WTC11 (cell line): ENCODE results near the gene NCOA3. TPM values are rescaled to one million over a fixed set of nuclear protein-coding genes. Genes with fewer than 3 reads are reported as not detected.
A peak's percentile ranks its signal among the peaks of the same experiment; 100 is the strongest.

Source experiments
- ATAC-seq: fragments of 200-7000 bp; cut with Tn5 transposase; 2 replicates; pipeline ENCODE4 v1.10.0; 2021; ENCODE audit warnings: mild to moderate bottlenecking, moderate library complexity
- CTCF ChIA-PET: fragments of 300-600 bp; sonication (Branson Sonifier 250); formaldehyde crosslinking; loops from one replicate; lab custom pipeline; 2021; ENCODE audit warnings: antibody characterized with exemption; lab: Charles Lee
- POLR2A ChIA-PET: fragments of 350-600 bp; sonication (Branson Sonifier 250); formaldehyde crosslinking; loops from one replicate; lab custom pipeline; 2021; ENCODE audit warnings: antibody characterized with exemption; lab: Charles Lee
- DNase-seq: peaks from one replicate; pipeline ENCODE4 v3.0.0; 2021; ENCODE audit warnings: low spot score
- H3K27ac Mint-ChIP-seq: 2 replicates; pipeline ENCODE4 v1.8.0; 2021; ENCODE audit warnings: mixed read lengths
- H3K27me3 Mint-ChIP-seq: 2 replicates; pipeline ENCODE4 v1.8.0; 2021; ENCODE audit warnings: low read depth, mild to moderate bottlenecking, moderate library complexity, mixed read lengths
- H3K36me3 Mint-ChIP-seq: 2 replicates; pipeline ENCODE4 v1.8.0; 2021; ENCODE audit warnings: mixed read lengths
- H3K4me1 Mint-ChIP-seq: 2 replicates; pipeline ENCODE4 v1.8.0; 2022; ENCODE audit warnings: mixed read lengths
- H3K4me3 Mint-ChIP-seq: 2 replicates; pipeline ENCODE4 v1.8.0; 2021; ENCODE audit warnings: mild to moderate bottlenecking, moderate library complexity, mixed read lengths
- H3K9me3 Mint-ChIP-seq: 2 replicates; pipeline ENCODE4 v1.8.0; 2021; ENCODE audit warnings: mixed read lengths
- ATF1 ChIP-seq: sonication (generic); formaldehyde crosslinking; IDR thresholded peaks from 2 replicates; pipeline ENCODE4 v1.8.1; 2023; ENCODE audit warnings: mild to moderate bottlenecking, moderate library complexity, missing genetic modification reagents
- CREM ChIP-seq: sonication (generic); formaldehyde crosslinking; IDR thresholded peaks from 2 replicates; pipeline ENCODE4 v1.8.1; 2022; ENCODE audit warnings: mild to moderate bottlenecking, missing genetic modification reagents, moderate library complexity
- EMX1 ChIP-seq: fragments of 250-450 bp; sonication (Bioruptor Pico); IDR thresholded peaks from 2 replicates; pipeline ENCODE4 v1.8.0; 2021; ENCODE audit warnings: mild to moderate bottlenecking
- FOXK1 ChIP-seq: sonication (generic); formaldehyde crosslinking; IDR thresholded peaks from 2 replicates; pipeline ENCODE4 v1.8.0; 2022; ENCODE audit warnings: mild to moderate bottlenecking, moderate library complexity, missing genetic modification reagents
- GABPB1 ChIP-seq: sonication (generic); formaldehyde crosslinking; IDR thresholded peaks from 2 replicates; pipeline ENCODE4 v1.8.1; 2023; ENCODE audit warnings: mild to moderate bottlenecking, missing genetic modification reagents
- GTF2I ChIP-seq: fragments of 250-450 bp; sonication (Bioruptor Pico); conservative IDR thresholded peaks from 2 replicates; pipeline ENCODE4 v1.4.0; 2021; ENCODE audit warnings: mild to moderate bottlenecking
- IRF2 ChIP-seq: sonication (generic); formaldehyde crosslinking; IDR thresholded peaks from 2 replicates; pipeline ENCODE4 v1.8.0; 2022; ENCODE audit warnings: low read depth, missing genetic modification reagents, borderline replicate concordance
- JAZF1 ChIP-seq: fragments of 250-450 bp; sonication (Bioruptor Pico); IDR thresholded peaks from 2 replicates; pipeline ENCODE4 v1.9.0; 2021; ENCODE audit warnings: moderate library complexity, mild to moderate bottlenecking, inconsistent platforms
- JUN ChIP-seq: sonication (generic); formaldehyde crosslinking; IDR thresholded peaks from 2 replicates; pipeline ENCODE4 v1.8.0; 2023; ENCODE audit warnings: mild to moderate bottlenecking, missing genetic modification reagents
- KAT7 ChIP-seq: sonication (generic); formaldehyde crosslinking; IDR thresholded peaks from 2 replicates; pipeline ENCODE4 v1.8.1; 2023; ENCODE audit warnings: missing genetic modification reagents, mild to moderate bottlenecking, borderline replicate concordance
- MLX ChIP-seq: sonication (generic); formaldehyde crosslinking; IDR thresholded peaks from 2 replicates; pipeline ENCODE4 v1.8.1; 2023; ENCODE audit warnings: mild to moderate bottlenecking, missing genetic modification reagents, moderate library complexity
- MYBL2 ChIP-seq: sonication (generic); formaldehyde crosslinking; IDR thresholded peaks from 2 replicates; pipeline ENCODE4 v1.8.1; 2023; ENCODE audit warnings: mild to moderate bottlenecking, moderate library complexity, missing genetic modification reagents
- NFATC4 ChIP-seq: fragments of 250-450 bp; sonication (Bioruptor Pico); IDR thresholded peaks from 2 replicates; pipeline ENCODE4 v1.9.0; 2021; ENCODE audit warnings: mild to moderate bottlenecking
- NFE2L1 ChIP-seq: sonication (generic); formaldehyde crosslinking; IDR thresholded peaks from 2 replicates; pipeline ENCODE4 v1.8.1; 2023; ENCODE audit warnings: missing genetic modification reagents
- NR2C2 ChIP-seq: sonication (generic); formaldehyde crosslinking; IDR thresholded peaks from 2 replicates; pipeline ENCODE4 v1.8.0; 2022; ENCODE audit warnings: mild to moderate bottlenecking, missing genetic modification reagents
- RORB ChIP-seq: fragments of 250-450 bp; sonication (Bioruptor Pico); IDR thresholded peaks from 2 replicates; pipeline ENCODE4 v1.9.0; 2021; ENCODE audit warnings: mild to moderate bottlenecking
- SOX15 ChIP-seq: fragments of 250-450 bp; sonication (Bioruptor Pico); IDR thresholded peaks from 2 replicates; pipeline ENCODE4 v1.9.0; 2021; ENCODE audit warnings: mild to moderate bottlenecking
- TCF7 ChIP-seq: sonication (generic); formaldehyde crosslinking; IDR thresholded peaks from 2 replicates; pipeline ENCODE4 v1.8.0; 2022; ENCODE audit warnings: mild to moderate bottlenecking, low read depth, missing genetic modification reagents, moderate library complexity
- TEAD1 ChIP-seq: sonication (generic); formaldehyde crosslinking; IDR thresholded peaks from 2 replicates; pipeline ENCODE4 v1.8.0; 2022; ENCODE audit warnings: mild to moderate bottlenecking, missing genetic modification reagents
- TP53 ChIP-seq: sonication (generic); formaldehyde crosslinking; IDR thresholded peaks from 2 replicates; pipeline ENCODE4 v1.8.1; 2023; ENCODE audit warnings: mild to moderate bottlenecking, missing genetic modification reagents
- ZBTB21 ChIP-seq: sonication (generic); formaldehyde crosslinking; IDR thresholded peaks from 2 replicates; pipeline ENCODE4 v1.8.1; 2023; ENCODE audit warnings: mild to moderate bottlenecking, missing genetic modification reagents, borderline replicate concordance
- ZMAT4 ChIP-seq: fragments of 250-450 bp; sonication (Bioruptor Pico); IDR thresholded peaks from 2 replicates; pipeline ENCODE4 v1.9.0; 2021; ENCODE audit warnings: mild to moderate bottlenecking
- ZNF138 ChIP-seq: sonication (generic); formaldehyde crosslinking; conservative IDR thresholded peaks from 2 replicates; pipeline ENCODE4 v1.8.1; 2022; ENCODE audit warnings: mild to moderate bottlenecking, moderate library complexity, missing genetic modification reagents
- ZNF317 ChIP-seq: sonication (generic); formaldehyde crosslinking; IDR thresholded peaks from 2 replicates; pipeline ENCODE4 v1.8.1; 2023; ENCODE audit warnings: low read depth, mild to moderate bottlenecking, moderate library complexity, missing genetic modification reagents, borderline replicate concordance
- ZNF396 ChIP-seq: fragments of 250-450 bp; sonication (Bioruptor Pico); IDR thresholded peaks from 2 replicates; pipeline ENCODE4 v1.8.0; 2021; ENCODE audit warnings: mild to moderate bottlenecking, moderate library complexity, borderline replicate concordance
- ZNF423 ChIP-seq: fragments of 250-450 bp; sonication (Bioruptor Pico); IDR thresholded peaks from 2 replicates; pipeline ENCODE4 v2.1.2; 2022; ENCODE audit warnings: mild to moderate bottlenecking, moderate library complexity
- ZSCAN18 ChIP-seq: fragments of 250-450 bp; sonication (Bioruptor Pico); IDR thresholded peaks from 2 replicates; pipeline ENCODE4 v2.1.2; 2022; ENCODE audit warnings: mild to moderate bottlenecking, moderate library complexity
- total RNA-seq: library from RNA; stranded (reverse); gene quantifications from 3 replicates; pipeline ENCODE4 v1.2.3, GENCODE V29; 2021
- TF ChIP-seq, protein P1 (sequence below): sonication (generic); formaldehyde crosslinking; IDR thresholded peaks from 2 replicates; pipeline ENCODE4 v1.8.0; 2022; ENCODE audit warnings: mild to moderate bottlenecking, missing genetic modification reagents
- TF ChIP-seq, protein P2 (sequence below): sonication (generic); formaldehyde crosslinking; IDR thresholded peaks from 2 replicates; pipeline ENCODE4 v1.8.1; 2022; ENCODE audit warnings: mild to moderate bottlenecking, missing genetic modification reagents, moderate library complexity, borderline replicate concordance

NCOA3 gene
- total RNA-seq, 1 experiment from 2014 or later, result 25.2 TPM

DNA sequence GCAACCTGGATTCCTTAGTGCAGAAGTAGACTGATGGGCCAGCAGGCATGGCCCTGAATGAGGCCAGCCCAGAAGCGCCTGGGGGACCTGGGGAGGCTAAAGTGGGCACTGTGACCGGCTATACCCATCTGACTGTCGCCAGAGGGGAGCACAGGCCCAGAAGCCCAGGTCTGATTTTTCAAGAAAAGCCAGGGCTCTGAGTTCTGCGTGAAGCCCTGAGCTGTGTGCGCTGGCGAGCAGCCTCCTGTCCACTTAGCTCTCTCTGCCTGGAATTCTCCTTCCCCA, 171.9 kb downstream of the NCOA3 start:
- no peak overlapping the region for H3K27ac Mint-ChIP-seq
- H3K4me1 Mint-ChIP-seq, result peaks cover 17% of the 10 kb centered on the region

DNA sequence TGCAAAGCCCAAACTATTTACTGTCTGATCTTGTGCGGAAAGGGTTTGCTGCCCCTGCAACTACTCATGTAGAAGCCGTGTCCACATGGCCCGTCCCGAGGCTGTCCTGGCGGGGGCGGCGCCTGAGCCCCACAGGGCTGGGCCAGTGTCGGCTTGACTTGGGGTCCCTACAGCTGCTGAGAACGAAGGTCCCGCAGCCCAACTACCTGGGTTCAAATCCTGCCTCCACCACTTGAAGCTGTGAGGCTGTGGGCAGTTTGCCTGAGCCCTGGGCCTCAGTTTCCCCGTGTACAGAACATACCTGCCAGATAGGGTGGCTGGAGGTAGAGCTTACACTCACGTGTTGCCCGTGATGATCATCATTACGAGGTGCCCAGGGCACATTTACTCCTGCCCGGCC, 172.5 kb downstream of the NCOA3 start:
- H3K4me1 Mint-ChIP-seq, result peaks cover 17% of the 10 kb centered on the region
- no peak for DNase-seq
- H3K27ac Mint-ChIP-seq, result no peak overlapping the region
- no peaks in the 10 kb centered on the region for H3K36me3 Mint-ChIP-seq
- ChIA-PET POLR2A (no interaction called here), CTCF (interaction anchor here (0.7 kb wide), 1 partner anchor 946 kb away, joined by 3 read pairs; no protein-coding TSS in a partner anchor)
- H3K9me3 Mint-ChIP-seq, result no peaks in the 10 kb centered on the region; the same call in 1 of the 2 replicates
- no peak overlapping the region for H3K4me3 Mint-ChIP-seq
- no peaks in the 10 kb centered on the region for H3K27me3 Mint-ChIP-seq
- ATAC-seq, result no peak
- TF ChIP-seq, protein P1, sequence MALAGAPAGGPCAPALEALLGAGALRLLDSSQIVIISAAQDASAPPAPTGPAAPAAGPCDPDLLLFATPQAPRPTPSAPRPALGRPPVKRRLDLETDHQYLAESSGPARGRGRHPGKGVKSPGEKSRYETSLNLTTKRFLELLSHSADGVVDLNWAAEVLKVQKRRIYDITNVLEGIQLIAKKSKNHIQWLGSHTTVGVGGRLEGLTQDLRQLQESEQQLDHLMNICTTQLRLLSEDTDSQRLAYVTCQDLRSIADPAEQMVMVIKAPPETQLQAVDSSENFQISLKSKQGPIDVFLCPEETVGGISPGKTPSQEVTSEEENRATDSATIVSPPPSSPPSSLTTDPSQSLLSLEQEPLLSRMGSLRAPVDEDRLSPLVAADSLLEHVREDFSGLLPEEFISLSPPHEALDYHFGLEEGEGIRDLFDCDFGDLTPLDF (CRISPR knock-in tag), result no peak
- no peak for TF ChIP-seq TCF7 (CRISPR knock-in tag)

More for the DNA sequence above, 171.9 kb downstream of the NCOA3 start:
- Mint-ChIP-seq H3K4me3 (no peak overlapping the region), H3K9me3 (no peaks in the 10 kb centered on the region), H3K27me3 (no peaks in the 10 kb centered on the region), H3K36me3 (no peaks in the 10 kb centered on the region)
- TF ChIP-seq GABPB1 (CRISPR knock-in tag) (no peak), ZNF138 (CRISPR knock-in tag) (no peak), JUN (no peak), NFATC4 (no peak), TP53 (CRISPR knock-in tag) (no peak), ZNF396 (CRISPR knock-in tag) (no peak), ZMAT4 (CRISPR knock-in tag) (no peak), MYBL2 (no peak), CREM (CRISPR knock-in tag) (no peak), JAZF1 (CRISPR knock-in tag) (no peak), TEAD1 (CRISPR knock-in tag) (no peak), ZNF317 (CRISPR knock-in tag) (no peak), EMX1 (CRISPR knock-in tag) (no peak), NR2C2 (CRISPR knock-in tag) (no peak), FOXK1 (CRISPR knock-in tag) (no peak), RORB (no peak)
- TF ChIP-seq, protein P2, sequence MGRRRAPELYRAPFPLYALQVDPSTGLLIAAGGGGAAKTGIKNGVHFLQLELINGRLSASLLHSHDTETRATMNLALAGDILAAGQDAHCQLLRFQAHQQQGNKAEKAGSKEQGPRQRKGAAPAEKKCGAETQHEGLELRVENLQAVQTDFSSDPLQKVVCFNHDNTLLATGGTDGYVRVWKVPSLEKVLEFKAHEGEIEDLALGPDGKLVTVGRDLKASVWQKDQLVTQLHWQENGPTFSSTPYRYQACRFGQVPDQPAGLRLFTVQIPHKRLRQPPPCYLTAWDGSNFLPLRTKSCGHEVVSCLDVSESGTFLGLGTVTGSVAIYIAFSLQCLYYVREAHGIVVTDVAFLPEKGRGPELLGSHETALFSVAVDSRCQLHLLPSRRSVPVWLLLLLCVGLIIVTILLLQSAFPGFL (CRISPR knock-in tag), result no peak
- TF ChIP-seq, protein P1 (CRISPR knock-in tag), result no peak
- POLR2A ChIA-PET, result no interaction called here
- no peak for ATAC-seq
- DNase-seq, result no peak
- CTCF ChIA-PET, result interaction anchor here (0.7 kb wide), 1 partner anchor 947 kb away, joined by 3 read pairs; no protein-coding TSS in a partner anchor

GRCh38 chr20:47674686-47675085, 173.0 kb downstream of the NCOA3 start:
- ChIA-PET CTCF (interaction anchor here (2.2 to 4.7 kb wide), 3 partner anchors 11 to 946 kb away, joined by 10 to 53 read pairs (median 15); no protein-coding TSS in a partner anchor), POLR2A (no interaction called here)
- Mint-ChIP-seq H3K36me3 (no peaks in the 10 kb centered on the region), H3K4me3 (no peak overlapping the region), H3K4me1 (peaks cover 17% of the 10 kb centered on the region), H3K27ac (0 out of 2 replicates have a peak overlapping the region, but pooled peaks have one; percentile 57), H3K9me3 (peaks cover 5% of the 10 kb centered on the region; the same call in 1 of the 2 replicates), H3K27me3 (no peaks in the 10 kb centered on the region)
- DNase-seq, result no peak
- no peak for ATAC-seq
- TF ChIP-seq MLX (CRISPR knock-in tag), result no peak
- TF ChIP-seq KAT7, result no peak
- no peak for TF ChIP-seq IRF2
- no peak for TF ChIP-seq RORB
- no peak for TF ChIP-seq TP53 (CRISPR knock-in tag)
- no peak for TF ChIP-seq NFE2L1 (CRISPR knock-in tag)
- no peak for TF ChIP-seq ZBTB21
- no peak for TF ChIP-seq ZNF138 (CRISPR knock-in tag)
- TF ChIP-seq SOX15, result no peak
- no peak for TF ChIP-seq NR2C2 (CRISPR knock-in tag)
- no peak for TF ChIP-seq ZNF423 (CRISPR knock-in tag)
- TF ChIP-seq ATF1 (CRISPR knock-in tag), result no peak
- TF ChIP-seq ZSCAN18 (CRISPR knock-in tag), result no peak
- TF ChIP-seq GTF2I (CRISPR knock-in tag), result no peak
